Measurements from ENCODE around the gene PFKFB3. TPM values are rescaled to one million over a fixed set of nuclear protein-coding genes. Genes with fewer than 3 reads are reported as not detected.

Gene PFKFB3
- total RNA-seq, 2 experiments from 2014 or later = 77.1 to 82.2 TPM

- Mint-ChIP-seq H3K27me3 (no peaks in the 10 kb centered on the region), H3K36me3 (ENCODE audit: low read depth) (peaks cover 18% of the 10 kb centered on the region), H3K27ac (peak overlapping the region; percentile 76), H3K4me3 (no peak overlapping the region), H3K9me3 (no peaks in the 10 kb centered on the region), H3K4me1 (peaks cover 37% of the 10 kb centered on the region)
- DNase-seq = no peak
- ChIA-PET CTCF (interaction anchor here (0.6 to 1.9 kb wide), 6 partner anchors 9 to 365 kb away, joined by 3 to 6 read pairs (median 4); no protein-coding TSS in a partner anchor), POLR2A (no interaction called here)
Observed at GRCh38 chr10:6207658-6208057, 4.9 kb downstream of the PFKFB3 start.

DNA sequence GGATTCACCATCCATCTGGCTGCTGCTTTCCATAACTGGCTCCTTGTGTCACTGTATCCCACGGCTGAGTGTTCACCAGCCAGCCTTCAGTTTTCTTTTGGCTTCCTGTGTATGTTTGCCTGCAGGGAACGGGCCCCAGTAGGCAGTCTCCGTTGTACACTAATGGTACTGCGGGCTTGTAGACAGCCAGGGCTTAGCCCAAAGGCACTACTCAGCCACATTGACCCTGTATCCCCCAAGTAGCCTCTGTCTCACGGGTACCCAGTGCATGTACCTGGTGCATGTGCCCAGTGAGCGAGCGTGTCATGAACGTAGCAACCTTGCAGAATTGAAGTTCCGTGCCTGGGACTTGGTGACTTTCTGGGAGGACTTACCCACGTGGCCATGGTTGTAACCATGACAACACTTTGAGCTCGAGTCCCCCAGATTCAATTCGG, 6.1 kb downstream of the PFKFB3 start:
- POLR2A ChIA-PET = no interaction called here
- Mint-ChIP-seq H3K27me3 (no peaks in the 10 kb centered on the region), H3K36me3 (ENCODE audit: low read depth) (peaks cover 21% of the 10 kb centered on the region), H3K4me3 (no peak overlapping the region), H3K4me1 (peaks cover 36% of the 10 kb centered on the region), H3K9me3 (no peaks in the 10 kb centered on the region), H3K27ac (no peak overlapping the region)
- CTCF ChIA-PET = interaction anchor here (0.6 to 1.9 kb wide), 6 partner anchors 10 to 198 kb away, joined by 3 to 6 read pairs (median 4); no protein-coding TSS in a partner anchor
- no peak for DNase-seq

DNA sequence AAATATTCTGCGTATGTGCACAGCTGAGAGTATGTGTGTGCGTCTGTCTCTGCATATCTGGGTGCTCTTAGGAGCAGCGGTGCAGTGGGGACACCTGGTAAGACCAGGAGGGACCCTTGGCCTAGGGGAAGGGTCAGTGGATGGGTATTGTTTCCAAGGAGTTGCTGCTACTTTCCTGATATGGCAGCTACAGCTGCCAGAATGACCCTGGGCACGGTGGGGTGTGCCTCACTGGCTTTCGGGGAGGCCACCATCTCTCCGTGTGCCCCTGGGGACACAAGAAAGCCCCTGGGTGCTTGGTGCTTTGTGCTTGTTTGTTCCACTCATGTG, 8.6 kb downstream of the PFKFB3 start:
- no peaks in the 10 kb centered on the region for H3K9me3 Mint-ChIP-seq
- no peak for DNase-seq
- H3K4me1 Mint-ChIP-seq = peaks cover 27% of the 10 kb centered on the region
- ChIA-PET POLR2A (interaction anchor here (0.6 kb wide), 1 partner anchor 48 kb away, joined by 4 read pairs; no protein-coding TSS in a partner anchor), CTCF (interaction anchor here (1.2 to 3.9 kb wide), 2 partner anchors 9 to 26 kb away, joined by 3 to 20 read pairs; partner anchors contain the start of gene PFKFB3)
- no peak overlapping the region for H3K27ac Mint-ChIP-seq
- no peak overlapping the region for H3K4me3 Mint-ChIP-seq
- no peaks in the 10 kb centered on the region for H3K27me3 Mint-ChIP-seq
- H3K36me3 Mint-ChIP-seq (ENCODE audit: low read depth) = peaks cover 28% of the 10 kb centered on the region

DNA sequence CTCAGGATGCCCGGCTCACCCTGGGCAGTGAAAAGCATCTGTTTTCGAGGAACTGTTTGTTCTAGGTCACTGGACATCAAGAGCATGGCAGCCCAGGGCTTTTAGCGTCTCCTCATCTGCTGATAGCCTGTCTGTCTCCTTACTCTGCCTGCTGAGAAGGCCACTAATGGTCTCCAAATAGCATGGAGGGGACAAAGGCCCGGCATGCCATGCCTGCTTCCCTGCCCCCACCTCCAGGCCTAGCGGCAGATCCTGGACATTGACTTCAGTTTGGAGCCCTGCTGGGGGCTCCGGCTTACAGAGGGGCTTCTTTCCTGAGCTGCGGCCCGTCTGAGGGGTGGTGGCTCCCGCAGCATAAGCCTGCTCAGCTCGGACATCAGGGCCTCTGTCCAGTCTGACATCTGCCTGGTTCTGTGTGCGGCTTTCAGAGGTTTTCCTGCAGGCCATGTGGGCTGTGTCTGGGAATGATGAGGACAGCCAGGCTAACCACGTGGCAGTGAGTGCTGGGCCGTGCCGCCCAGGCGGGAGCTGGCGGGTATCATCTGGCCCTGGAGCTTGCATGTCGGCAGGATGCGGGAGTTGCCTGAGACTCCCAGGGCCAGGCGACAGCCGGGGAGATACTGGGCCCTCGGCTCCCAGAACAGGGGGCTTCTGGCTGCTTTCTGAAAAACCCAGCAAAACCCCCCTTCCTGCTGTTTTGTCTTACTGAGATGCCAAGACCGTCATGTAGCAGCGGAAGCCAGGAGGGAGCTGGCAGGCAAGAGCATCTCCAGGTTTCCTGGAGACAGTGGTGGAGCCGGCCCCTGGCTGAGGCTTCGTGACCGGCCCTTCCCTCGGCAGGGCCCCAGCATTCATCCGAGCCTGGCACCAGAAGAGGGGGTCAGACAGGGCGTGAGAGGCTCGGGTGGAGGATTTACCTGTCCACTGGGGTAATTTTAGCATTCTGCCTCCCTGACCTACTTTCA, 9.2 kb downstream of the PFKFB3 start:
- CTCF ChIA-PET = interaction anchor here (1.2 to 3.9 kb wide), 3 partner anchors 10 to 32 kb away, joined by 3 to 20 read pairs (median 6); partner anchors contain the start of gene PFKFB3
- no peak overlapping the region for H3K27ac Mint-ChIP-seq
- H3K9me3 Mint-ChIP-seq = no peaks in the 10 kb centered on the region
- H3K27me3 Mint-ChIP-seq = no peaks in the 10 kb centered on the region
- peaks cover 32% of the 10 kb centered on the region for H3K36me3 Mint-ChIP-seq (ENCODE audit: low read depth)
- peaks cover 27% of the 10 kb centered on the region for H3K4me1 Mint-ChIP-seq
- DNase-seq = no peak
- POLR2A ChIA-PET = no interaction called here
- no peak overlapping the region for H3K4me3 Mint-ChIP-seq

- Mint-ChIP-seq H3K36me3 (ENCODE audit: low read depth) (peaks cover 34% of the 10 kb centered on the region), H3K27ac (no peak overlapping the region), H3K27me3 (no peaks in the 10 kb centered on the region), H3K4me3 (no peak overlapping the region), H3K4me1 (peaks cover 20% of the 10 kb centered on the region), H3K9me3 (no peaks in the 10 kb centered on the region)
- ChIA-PET CTCF (interaction anchor here (0.9 to 3.9 kb wide), 3 partner anchors 11 to 199 kb away, joined by 3 to 20 read pairs (median 6); partner anchors contain the start of gene PFKFB3), POLR2A (no interaction called here)
- no peak for DNase-seq
Observed at GRCh38 chr10:6212806-6213205, 10.1 kb downstream of the PFKFB3 start.

- no peak overlapping the region for H3K4me3 Mint-ChIP-seq
- peaks cover 34% of the 10 kb centered on the region for H3K36me3 Mint-ChIP-seq (ENCODE audit: low read depth)
- no peak overlapping the region for H3K27ac Mint-ChIP-seq
- DNase-seq = no peak
- no peaks in the 10 kb centered on the region for H3K27me3 Mint-ChIP-seq
- H3K4me1 Mint-ChIP-seq = peaks cover 16% of the 10 kb centered on the region
- ChIA-PET CTCF (interaction anchor here (0.9 to 3.9 kb wide), 4 partner anchors 12 to 199 kb away, joined by 3 to 20 read pairs (median 6); partner anchors contain the start of gene PFKFB3), POLR2A (no interaction called here)
- H3K9me3 Mint-ChIP-seq = no peaks in the 10 kb centered on the region
Observed at GRCh38 chr10:6213257-6213905, 10.6 kb downstream of the PFKFB3 start.

- Mint-ChIP-seq H3K27me3 (no peaks in the 10 kb centered on the region), H3K36me3 (ENCODE audit: low read depth) (peaks cover 38% of the 10 kb centered on the region), H3K27ac (no peak overlapping the region), H3K4me3 (no peak overlapping the region), H3K4me1 (peaks cover 11% of the 10 kb centered on the region), H3K9me3 (no peaks in the 10 kb centered on the region)
- ChIA-PET POLR2A (no interaction called here), CTCF (interaction anchor here (0.9 to 2.4 kb wide), 2 partner anchors 30 to 188 kb away, joined by 6 read pairs; no protein-coding TSS in a partner anchor)
- DNase-seq = no peak
Observed at GRCh38 chr10:6213908-6214307, 11.2 kb downstream of the PFKFB3 start.

- H3K27me3 Mint-ChIP-seq = no peaks in the 10 kb centered on the region
- POLR2A ChIA-PET = no interaction called here
Observed at GRCh38 chr10:6214612-6215011, 11.9 kb downstream of the PFKFB3 start.

DNA sequence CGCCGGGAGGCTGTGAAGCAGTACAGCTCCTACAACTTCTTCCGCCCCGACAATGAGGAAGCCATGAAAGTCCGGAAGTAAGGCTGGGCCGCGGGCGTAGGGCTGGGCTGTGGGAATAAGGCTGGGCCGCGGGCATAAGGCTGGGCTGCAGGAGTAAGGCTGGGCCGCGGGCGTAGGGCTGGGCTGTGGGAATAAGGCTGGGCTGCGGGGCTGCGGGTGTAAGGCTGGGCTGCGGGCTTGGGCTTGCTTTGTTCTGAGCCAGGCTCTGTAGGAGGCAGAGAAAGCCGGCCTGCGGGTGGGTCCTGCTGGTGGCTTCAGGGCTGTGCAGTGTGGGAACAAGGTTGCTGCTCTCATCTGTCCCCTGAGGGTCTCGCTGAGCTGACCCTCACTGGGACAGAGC, 12.5 kb downstream of the PFKFB3 start:
- Mint-ChIP-seq H3K27me3 (no peaks in the 10 kb centered on the region), H3K4me1 (peaks cover 5% of the 10 kb centered on the region), H3K4me3 (no peak overlapping the region), H3K36me3 (ENCODE audit: low read depth) (peaks cover 43% of the 10 kb centered on the region), H3K9me3 (no peaks in the 10 kb centered on the region), H3K27ac (no peak overlapping the region)
- DNase-seq = no peak
- ChIA-PET POLR2A (no interaction called here), CTCF (no interaction called here)

More at GRCh38 chr10:6214612-6215011, 11.9 kb downstream of the PFKFB3 start:
- H3K4me1 Mint-ChIP-seq = peaks cover 7% of the 10 kb centered on the region
- no peaks in the 10 kb centered on the region for H3K9me3 Mint-ChIP-seq
- peaks cover 43% of the 10 kb centered on the region for H3K36me3 Mint-ChIP-seq (ENCODE audit: low read depth)
- H3K27ac Mint-ChIP-seq = no peak overlapping the region
- no peak for DNase-seq
- CTCF ChIA-PET = no interaction called here
- H3K4me3 Mint-ChIP-seq = no peak overlapping the region

GRCh38 chr10:6215683-6216484, 13.2 kb downstream of the PFKFB3 start:
- ChIA-PET CTCF (interaction anchor here (0.6 to 2.8 kb wide), 2 partner anchors 13 to 186 kb away, joined by 3 to 11 read pairs; partner anchors contain the start of gene PFKFB3), POLR2A (no interaction called here)
- Mint-ChIP-seq H3K27ac (no peak overlapping the region), H3K27me3 (no peaks in the 10 kb centered on the region), H3K4me1 (peaks cover 6% of the 10 kb centered on the region), H3K36me3 (ENCODE audit: low read depth) (peaks cover 50% of the 10 kb centered on the region), H3K9me3 (no peaks in the 10 kb centered on the region), H3K4me3 (no peak overlapping the region)
- no peak for DNase-seq

- Mint-ChIP-seq H3K36me3 (ENCODE audit: low read depth) (peaks cover 58% of the 10 kb centered on the region), H3K4me3 (no peak overlapping the region), H3K27me3 (no peaks in the 10 kb centered on the region), H3K9me3 (no peaks in the 10 kb centered on the region), H3K27ac (peak overlapping the region; percentile 16), H3K4me1 (peaks cover 3% of the 10 kb centered on the region)
- ChIA-PET CTCF (interaction anchor here (2.1 to 2.8 kb wide), 2 partner anchors 15 to 185 kb away, joined by 10 to 11 read pairs; partner anchors contain the start of gene PFKFB3), POLR2A (no interaction called here)
- no peak for DNase-seq
Observed at GRCh38 chr10:6216916-6217315, 14.2 kb downstream of the PFKFB3 start.

DNA sequence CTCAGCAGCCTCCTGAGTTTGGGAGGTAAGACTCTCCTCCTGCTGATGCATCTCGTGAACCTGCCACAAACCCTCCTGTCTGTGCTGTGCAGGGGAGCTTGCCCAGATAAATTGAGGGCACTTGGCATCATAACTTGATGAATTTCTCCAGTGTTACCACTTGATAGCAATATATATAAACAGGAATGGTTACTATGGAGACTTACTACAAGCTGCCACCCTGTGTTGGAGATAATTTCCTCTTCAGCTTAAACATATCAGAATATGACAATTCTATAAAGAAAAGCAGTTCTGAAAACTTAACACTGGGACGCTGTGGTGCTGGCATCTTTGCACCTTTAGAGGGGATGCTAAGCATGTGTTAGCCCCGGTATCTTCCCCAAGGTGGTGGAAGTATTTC, 14.9 kb downstream of the PFKFB3 start:
- Mint-ChIP-seq H3K36me3 (ENCODE audit: low read depth) (peaks cover 60% of the 10 kb centered on the region), H3K9me3 (no peaks in the 10 kb centered on the region), H3K4me3 (no peak overlapping the region), H3K4me1 (peaks cover 3% of the 10 kb centered on the region), H3K27me3 (no peaks in the 10 kb centered on the region), H3K27ac (no peak overlapping the region)
- no peak for DNase-seq
- ChIA-PET POLR2A (no interaction called here), CTCF (interaction anchor here (0.6 to 2.8 kb wide), 3 partner anchors 15 to 455 kb away, joined by 5 to 11 read pairs (median 10); partner anchors contain the start of gene PFKFB3)

All from activated CD4-positive, alpha-beta T cell treated with anti-CD3 and anti-CD28 coated beads, Interleukin-2, amount 10 ng/mL, durations not matched to agents 7 days and 5 days (primary cell).